SK-N-SH (cell line): ENCODE results near the gene REG3A. TPM values are rescaled to one million over a fixed set of nuclear protein-coding genes. Genes with fewer than 3 reads are reported as not detected.

Experiments
- CTCF ChIA-PET: fragments of 300-600, 350-600 bp; formaldehyde crosslinking; extraction: SDS; loops from one replicate; lab custom pipeline; 2021; lab: Yijun Ruan, JAX
- POLR2A ChIA-PET: fragments of 350-600 bp; sonication (Branson Sonifier 250); formaldehyde crosslinking; extraction: SDS; loops from one replicate; lab custom pipeline; 2020; ENCODE audit warnings: antibody characterized with exemption, inconsistent platforms; lab: Yijun Ruan, JAX
- DNase-seq: peaks from one replicate; pipeline ENCODE4 v3.0.0; 2012
- H2AFZ ChIP-seq: fragments of 200-600 bp; sonication (generic); 2 replicates; pipeline ENCODE4 v1.8.1; 2016; ENCODE audit warnings: antibody characterized with exemption, mild to moderate bottlenecking, low read depth
- H3F3A ChIP-seq: fragments of 200-600 bp; sonication (generic); replicated peaks from 2 replicates; pipeline ENCODE3; 2016; ENCODE audit warnings: antibody characterized with exemption, mild to moderate bottlenecking; ENCODE audit not compliant: insufficient read depth
- H3K27ac ChIP-seq, 2 experiments: fragments of 200-500 bp in 1 of 2; fragments of 200-600 bp in 1 of 2; sonication (Bioruptor generic) in 1 of 2; sonication (generic), shearing (Covaris generic) in 1 of 2; 2 replicates each; pipeline versions ENCODE4 v1.5.1 to v1.6.1; 2014 to 2016; ENCODE audit warnings: low read depth in 2 of 2, inconsistent platforms in 1 of 2, low read length in 1 of 2, mild to moderate bottlenecking in 1 of 2, mixed read lengths in 1 of 2
- H3K27me3 ChIP-seq: fragments of 200-600 bp; sonication (generic), shearing (Covaris generic); 2 replicates; pipeline ENCODE4 v1.6.1; 2016; ENCODE audit warnings: mixed run types; ENCODE audit not compliant: insufficient read depth
- H3K36me3 ChIP-seq, 2 experiments: fragments of 200-500 bp in 1 of 2; fragments of 200-600 bp in 1 of 2; sonication (Bioruptor generic) in 1 of 2; sonication (generic) in 1 of 2; replicated peaks in 1 of 2; 2 replicates each; pipeline versions ENCODE3 to v1.5.1; 2014 to 2016; ENCODE audit warnings: low read length in 1 of 2, mild to moderate bottlenecking in 1 of 2; ENCODE audit not compliant: insufficient read depth in 2 of 2, control insufficient read depth in 1 of 2
- H3K4me1 ChIP-seq, 2 experiments: fragments of 200-500 bp in 1 of 2; fragments of 200-600 bp in 1 of 2; sonication (Bioruptor generic) in 1 of 2; sonication (generic), shearing (Covaris generic) in 1 of 2; 2 replicates each; pipeline versions ENCODE4 v1.5.1 to v1.6.1; 2014 to 2016; ENCODE audit warnings: low read depth in 1 of 2, low read length in 1 of 2, mixed run types in 1 of 2; ENCODE audit not compliant: insufficient read depth in 2 of 2, control insufficient read depth in 1 of 2
- H3K4me2 ChIP-seq: fragments of 200-600 bp; sonication (generic), shearing (Covaris generic); 2 replicates; pipeline ENCODE4 v1.6.1; 2017; ENCODE audit warnings: mixed run types
- H3K4me3 ChIP-seq, 2 experiments: fragments of 200-500 bp in 1 of 2; fragments of 200-600 bp in 1 of 2; sonication (Bioruptor generic) in 1 of 2; sonication (generic), shearing (Covaris generic) in 1 of 2; 2 replicates each; pipeline versions ENCODE4 v1.5.1 to v1.8.1; 2014 to 2016; ENCODE audit warnings: low read depth in 2 of 2, inconsistent platforms in 1 of 2, low read length in 1 of 2, mild to moderate bottlenecking in 1 of 2, mixed read lengths in 1 of 2, moderate library complexity in 1 of 2
- H3K79me2 ChIP-seq: fragments of 200-600 bp; sonication (generic); 2 replicates; pipeline ENCODE4 v1.8.1; 2017; ENCODE audit warnings: mild to moderate bottlenecking; ENCODE audit not compliant: insufficient read depth
- H3K9ac ChIP-seq: fragments of 200-600 bp; sonication (generic); 2 replicates; pipeline ENCODE4 v1.6.1; 2017; ENCODE audit warnings: mixed run types
- H3K9me2 ChIP-seq: fragments of 200-600 bp; sonication (generic); 2 replicates; pipeline ENCODE4 v1.6.1; 2017; ENCODE audit warnings: mixed run types
- H3K9me3 ChIP-seq: fragments of 200-600 bp; sonication (generic); 2 replicates; pipeline ENCODE4 v1.6.1; 2017; ENCODE audit warnings: mixed run types, mild to moderate bottlenecking, moderate library complexity
- H4K20me1 ChIP-seq: fragments of 200-600 bp; sonication (generic); 2 replicates; pipeline ENCODE4 v1.6.1; 2017; ENCODE audit warnings: mild to moderate bottlenecking, mixed run types; ENCODE audit not compliant: insufficient read depth
- CHD2 ChIP-seq: fragments of 150-350 bp; IDR thresholded peaks from 2 replicates; pipeline ENCODE4 v1.6.1; 2018; ENCODE audit warnings: low read length; ENCODE audit not compliant: partially characterized antibody
- ELF1 ChIP-seq: IDR thresholded peaks from 2 replicates; pipeline ENCODE4 v1.4.0; 2012
- EP300 ChIP-seq, 2 experiments: IDR thresholded peaks; 2 replicates each; pipeline versions ENCODE4 v1.4.0 to v1.6.1; 2012; ENCODE audit warnings: borderline replicate concordance in 1 of 2, low read depth in 1 of 2, low read length in 1 of 2
- FOSL2 ChIP-seq: IDR thresholded peaks from 2 replicates; pipeline ENCODE4 v1.4.0; 2012; ENCODE audit warnings: low read depth, mild to moderate bottlenecking, moderate library complexity, borderline replicate concordance
- FOXM1 ChIP-seq: IDR thresholded peaks from 2 replicates; pipeline ENCODE4 v1.4.0; 2012; ENCODE audit warnings: low read depth, mild to moderate bottlenecking
- GATA2 ChIP-seq: sonication (generic); formaldehyde crosslinking; IDR thresholded peaks from 2 replicates; pipeline ENCODE4 v1.5.0; 2020; ENCODE audit warnings: mild to moderate bottlenecking, missing genetic modification reagents
- MAX ChIP-seq: IDR thresholded peaks from 2 replicates; pipeline ENCODE4 v1.4.0; 2012; ENCODE audit warnings: low read depth
- NFIC ChIP-seq: IDR thresholded peaks from 2 replicates; pipeline ENCODE4 v1.4.0; 2012; ENCODE audit warnings: borderline replicate concordance
- NRF1 ChIP-seq: IDR thresholded peaks from 2 replicates; pipeline ENCODE4 v1.6.1; 2012; ENCODE audit warnings: low read depth, mild to moderate bottlenecking, low read length
- RAD21 ChIP-seq: IDR thresholded peaks from 2 replicates; pipeline ENCODE4 v1.6.1; 2012; ENCODE audit warnings: mild to moderate bottlenecking, low read length
- REST ChIP-seq: IDR thresholded peaks from 2 replicates; pipeline ENCODE4 v1.6.1; 2012; ENCODE audit warnings: mild to moderate bottlenecking, low read depth, low read length, moderate library complexity
- RFX5 ChIP-seq: IDR thresholded peaks from 2 replicates; pipeline ENCODE4 v1.6.1; 2012; ENCODE audit warnings: mild to moderate bottlenecking, improper control_type of control experiment, low read length
- RXRA ChIP-seq: IDR thresholded peaks from 2 replicates; pipeline ENCODE4 v1.4.0; 2012; ENCODE audit warnings: low read depth, mild to moderate bottlenecking, borderline replicate concordance
- SIN3A ChIP-seq: IDR thresholded peaks from 2 replicates; pipeline ENCODE4 v1.6.1; 2012; ENCODE audit warnings: low read depth, mild to moderate bottlenecking, low read length, moderate library complexity, borderline replicate concordance
- SMC3 ChIP-seq: IDR thresholded peaks from 2 replicates; pipeline ENCODE4 v1.6.1; 2012; ENCODE audit warnings: low read depth, low read length, improper control_type of control experiment
- TAF1 ChIP-seq: IDR thresholded peaks from 2 replicates; pipeline ENCODE4 v1.6.1; 2012; ENCODE audit warnings: low read depth, mild to moderate bottlenecking, low read length, moderate library complexity, borderline replicate concordance
- ZBTB33 ChIP-seq: IDR thresholded peaks from 2 replicates; pipeline ENCODE4 v1.4.0; 2012; ENCODE audit warnings: low read depth, borderline replicate concordance
- WGBS: methylation state at CpG from one replicate; pipeline ENCODE4 v1.1.6; 2017; ENCODE audit warnings: low lambda C conversion rate; 5-methylcytosine and 5-hydroxymethylcytosine counted together
- polyA plus RNA-seq, 3 experiments: library from polyadenylated mRNA; depleted of rRNA; stranded (reverse); fragments of >200 nt; gene quantifications; 2 replicates each; pipeline ENCODE4 v1.2.3, GENCODE V29; 2012

Gene REG3A
- polyA plus RNA-seq, 1 of the 3 experiments (the other 2 are of a cell fraction), result not detected

GRCh38 chr2:79180092-79180491 lies 20.5 kb upstream of the REG3A start:
- POLR2A ChIA-PET, result no interaction called here
- no peaks in the 10 kb centered on the region for H3K79me2 ChIP-seq
- H3K4me1 ChIP-seq, result no peaks in the 10 kb centered on the region
- H3K36me3 ChIP-seq, result no peaks in the 10 kb centered on the region
- no peak overlapping the region for H2AFZ ChIP-seq
- TF ChIP-seq ELF1 (no peak), RAD21 (no peak), NRF1 (no peak), TAF1 (no peak)
- no peak for DNase-seq
- H3K27me3 ChIP-seq, result no peaks in the 10 kb centered on the region
- CTCF ChIA-PET, result no interaction called here
- H4K20me1 ChIP-seq, result no peaks in the 10 kb centered on the region
- H3K9me3 ChIP-seq, result peaks cover 9% of the 10 kb centered on the region
- no peaks in the 10 kb centered on the region for H3F3A ChIP-seq
- no peak overlapping the region for H3K4me2 ChIP-seq
- H3K27ac ChIP-seq, result no peak overlapping the region
- H3K9ac ChIP-seq, result no peak overlapping the region
- H3K4me3 ChIP-seq, result no peak overlapping the region
- 9% methylated on average over 2 of the region's 2 CpGs for WGBS
- H3K9me2 ChIP-seq, result no peaks in the 10 kb centered on the region

GRCh38 chr2:79179036-79179435 lies 19.5 kb upstream of the REG3A start:
- ChIA-PET CTCF (interaction anchor here (2.4 kb wide), 1 partner anchor 11 kb away, joined by 10 read pairs; no protein-coding TSS in a partner anchor), POLR2A (no interaction called here)
- no peak overlapping the region for H3K27ac ChIP-seq
- H3K36me3 ChIP-seq, result no peaks in the 10 kb centered on the region
- H3K9me3 ChIP-seq, result peaks cover 9% of the 10 kb centered on the region
- no peak overlapping the region for H3K4me2 ChIP-seq
- 10% methylated on average over 4 of the region's 4 CpGs for WGBS
- no peak for TF ChIP-seq NFIC
- TF ChIP-seq SMC3, result no peak
- no peak for TF ChIP-seq EP300 (IDR thresholded peaks at IDR 0.05; ENCODE audit: borderline replicate concordance in 1 of 2, low read depth in 1 of 2, low read length in 1 of 2)
- no peak for TF ChIP-seq FOXM1
- TF ChIP-seq RXRA, result no peak
- TF ChIP-seq CHD2, result no peak
- H3F3A ChIP-seq, result no peaks in the 10 kb centered on the region
- no peaks in the 10 kb centered on the region for H3K9me2 ChIP-seq
- H3K4me3 ChIP-seq, result no peak overlapping the region
- H3K9ac ChIP-seq, result no peak overlapping the region
- no peak for DNase-seq
- no peaks in the 10 kb centered on the region for H3K27me3 ChIP-seq
- no peaks in the 10 kb centered on the region for H3K79me2 ChIP-seq
- H3K4me1 ChIP-seq, result no peaks in the 10 kb centered on the region
- H4K20me1 ChIP-seq, result no peaks in the 10 kb centered on the region
- no peak overlapping the region for H2AFZ ChIP-seq

- Histone ChIP-seq H3K36me3 (no peaks in the 10 kb centered on the region), H3K9me2 (no peaks in the 10 kb centered on the region), H3K4me1 (no peaks in the 10 kb centered on the region), H3K79me2 (no peaks in the 10 kb centered on the region), H4K20me1 (no peaks in the 10 kb centered on the region), H3F3A (no peaks in the 10 kb centered on the region), H3K9me3 (peaks cover 9% of the 10 kb centered on the region), H3K9ac (no peak overlapping the region), H3K4me2 (no peak overlapping the region), H3K4me3 (no peak overlapping the region), H2AFZ (no peak overlapping the region), H3K27me3 (no peaks in the 10 kb centered on the region), H3K27ac (no peak overlapping the region)
- no peak for DNase-seq
- CTCF ChIA-PET, result interaction anchor here (2.4 kb wide), 1 partner anchor 12 kb away, joined by 10 read pairs; no protein-coding TSS in a partner anchor
- WGBS, result 21% methylated on average over 6 of the region's 6 CpGs
- POLR2A ChIA-PET, result no interaction called here
- TF ChIP-seq GATA2 (no peak), REST (no peak), RFX5 (no peak), MAX (no peak), FOSL2 (no peak), SIN3A (no peak), RAD21 (no peak), ZBTB33 (no peak)
Observed at GRCh38 chr2:79178076-79178674, 18.6 kb upstream of the REG3A start.
